CD14-positive monocyte (primary cell): Measurements from ENCODE around the gene TMEM119. TPM values are rescaled to one million over a fixed set of nuclear protein-coding genes. Genes with fewer than 3 reads are reported as not detected.

Source experiments
- DNase-seq, 3 donors: peaks; one replicate each; pipeline ENCODE4 v3.0.0-alpha.2; 2011 to 2022
- H2AFZ ChIP-seq: 2 replicates; pipeline ENCODE4 v1.6.0; 2012; ENCODE audit warnings: mild to moderate bottlenecking, low read depth, low read length, inconsistent platforms; ENCODE audit not compliant: insufficient read depth, poor library complexity, severe bottlenecking
- H3K27ac ChIP-seq, 2 donors: 1 replicate in 1 of 2; 2 replicates in 1 of 2; pipeline ENCODE4 v1.5.1; 2012 to 2013; ENCODE audit warnings: low read length in 2 of 2, control low read depth in 1 of 2, inconsistent platforms in 1 of 2, low read depth in 1 of 2, mild to moderate bottlenecking in 1 of 2
- H3K27me3 ChIP-seq, 2 donors: one replicate each; pipeline versions ENCODE4 v1.6.0 to v1.6.1; 2011 to 2013; ENCODE audit warnings: low read length in 2 of 2; ENCODE audit not compliant: control insufficient read depth in 2 of 2, insufficient read depth in 2 of 2
- H3K36me3 ChIP-seq, 2 donors: replicated peaks in 1 of 2; 1 replicate in 1 of 2; 2 replicates in 1 of 2; pipeline versions ENCODE4 v1.5.1 to v1.6.1; 2012 to 2013; ENCODE audit warnings: low read length in 2 of 2, control low read depth in 1 of 2, inconsistent platforms in 1 of 2, mild to moderate bottlenecking in 1 of 2; ENCODE audit not compliant: insufficient read depth in 2 of 2, control insufficient read depth in 1 of 2
- H3K4me1 ChIP-seq, 2 donors: 1 replicate in 1 of 2; 2 replicates in 1 of 2; pipeline versions ENCODE4 v1.5.1 to v1.6.1; 2012 to 2013; ENCODE audit warnings: low read length in 2 of 2, control low read depth in 1 of 2, inconsistent platforms in 1 of 2, mild to moderate bottlenecking in 1 of 2, moderate library complexity in 1 of 2; ENCODE audit not compliant: insufficient read depth in 2 of 2, control insufficient read depth in 1 of 2
- H3K4me2 ChIP-seq: replicated peaks from 2 replicates; pipeline ENCODE3; 2012; ENCODE audit warnings: low read length, moderate library complexity, mild to moderate bottlenecking; ENCODE audit not compliant: poor library complexity, severe bottlenecking; ENCODE audit errors: extremely low read depth
- H3K4me3 ChIP-seq, 3 experiments: fragments of 200-600 bp in 1 of 3; sonication (generic) in 1 of 3; replicated peaks in 1 of 3; 1 replicate in 2 of 3; 2 replicates in 1 of 3; pipeline ENCODE4 v1.5.1; 2011 to 2013; ENCODE audit warnings: low read length in 3 of 3, mild to moderate bottlenecking in 3 of 3, control low read depth in 2 of 3, low read depth in 2 of 3, inconsistent platforms in 1 of 3, moderate library complexity in 1 of 3
- H3K79me2 ChIP-seq: 2 replicates; pipeline ENCODE4 v1.6.0; 2012; ENCODE audit warnings: mild to moderate bottlenecking, control low read depth, inconsistent platforms, low read length, moderate library complexity; ENCODE audit not compliant: insufficient read depth
- H3K9ac ChIP-seq: 2 replicates; pipeline ENCODE4 v1.6.0; 2017; ENCODE audit warnings: low read length, mild to moderate bottlenecking; ENCODE audit not compliant: insufficient read depth, poor library complexity, severe bottlenecking
- H3K9me3 ChIP-seq, 2 donors: replicated peaks in 1 of 2; 1 replicate in 1 of 2; 2 replicates in 1 of 2; pipeline versions ENCODE4 v1.5.1 to v1.6.1; 2012 to 2013; ENCODE audit warnings: low read length in 2 of 2, control low read depth in 1 of 2; ENCODE audit not compliant: control insufficient read depth in 1 of 2, insufficient read depth in 1 of 2
- H4K20me1 ChIP-seq: 2 replicates; pipeline ENCODE4 v1.6.0; 2012; ENCODE audit warnings: mild to moderate bottlenecking, low read length, control low read depth, moderate library complexity; ENCODE audit not compliant: insufficient read depth
- H3K27ac Mint-ChIP-seq, 7 donors: one replicate each; pipeline ENCODE4 v1.8.0; 2020; ENCODE audit warnings: mild to moderate bottlenecking in 7 of 7, mixed read lengths in 7 of 7, moderate library complexity in 6 of 7, inconsistent platforms in 2 of 7
- H3K27me3 Mint-ChIP-seq, 3 donors: one replicate each; pipeline ENCODE4 v1.8.0; 2021 to 2022; ENCODE audit warnings: low read depth in 3 of 3, mild to moderate bottlenecking in 3 of 3, mixed read lengths in 3 of 3, moderate library complexity in 3 of 3, inconsistent platforms in 1 of 3
- H3K36me3 Mint-ChIP-seq, 2 donors: one replicate each; pipeline ENCODE4 v1.8.0; 2020; ENCODE audit warnings: mixed read lengths in 2 of 2, inconsistent platforms in 1 of 2, mild to moderate bottlenecking in 1 of 2
- H3K4me1 Mint-ChIP-seq: one replicate; pipeline ENCODE4 v1.8.0; 2020; ENCODE audit warnings: mild to moderate bottlenecking, mixed read lengths
- H3K4me3 Mint-ChIP-seq, 2 donors: one replicate each; pipeline ENCODE4 v1.8.0; 2020; ENCODE audit warnings: mild to moderate bottlenecking in 2 of 2, mixed read lengths in 2 of 2, moderate library complexity in 1 of 2
- H3K9me3 Mint-ChIP-seq, 7 donors: one replicate each; pipeline ENCODE4 v1.8.0; 2020 to 2022; ENCODE audit warnings: mixed read lengths in 7 of 7, mild to moderate bottlenecking in 6 of 7, moderate library complexity in 6 of 7, inconsistent platforms in 2 of 7
- WGBS: methylation state at CpG from one replicate; pipeline ENCODE4 v1.1.5; 2013; ENCODE audit warnings: missing lambda C conversion rate; ENCODE audit not compliant: insufficient coverage; 5-methylcytosine and 5-hydroxymethylcytosine counted together
- intact Hi-C, 2 donors: fragments of 100-400 bp; cut with micrococcal nuclease; formaldehyde crosslinking; loops; one replicate each; pipeline versions ENCODE4 v1.15.0 to v1.15.1; 2023
- polyA plus RNA-seq, 3 donors: library from polyadenylated mRNA; depleted of rRNA in 1 of 3; unstranded in 2 of 3; stranded (reverse) in 1 of 3; fragments of 300-500 nt in 2 of 3; fragments of >200 nt in 1 of 3; fragmentation: Illumina TruSeq in 2 of 3; gene quantifications; 1 replicate in 2 of 3; 2 replicates in 1 of 3; pipeline ENCODE4 v1.2.3, GENCODE V29; 2012 to 2021
- TF ChIP-seq, protein P1 (sequence below): fragments of 200-600 bp; IDR thresholded peaks from one replicate; pipeline ENCODE4 v1.8.0; 2022; ENCODE audit warnings: antibody characterized with exemption, mild to moderate bottlenecking

Gene TMEM119
- polyA plus RNA-seq, 3 donors: 0.18 to 0.85 (median 0.56) TPM

DNA sequence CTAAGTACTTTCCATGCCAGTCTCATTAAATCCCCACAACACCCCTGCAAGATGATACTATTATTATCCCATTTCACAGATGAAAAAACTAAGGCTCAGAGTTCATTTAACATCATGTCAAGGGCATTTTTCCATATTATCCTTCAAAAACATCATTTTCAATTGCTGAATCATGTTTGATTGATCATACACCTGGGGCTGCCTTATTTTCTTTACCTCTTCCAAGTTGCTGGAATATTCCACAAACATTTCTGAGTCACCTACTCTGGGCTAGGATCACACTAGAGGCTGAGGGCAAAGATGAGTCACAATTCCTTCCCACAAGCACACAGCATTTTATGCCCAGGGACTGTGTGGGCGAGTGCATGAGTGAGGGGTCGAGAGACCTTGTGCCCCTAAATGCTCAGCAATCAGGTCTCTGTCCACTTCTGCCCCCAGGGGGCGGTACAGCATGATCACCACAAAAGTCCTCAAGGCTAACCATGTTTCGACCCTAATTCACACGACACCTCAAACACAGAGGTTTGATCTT, 14.1 kb upstream of the TMEM119 start:
- Mint-ChIP-seq H3K36me3 (peaks cover 11 to 16% of the 10 kb centered on the region in 2 donors), H3K27me3 (peaks cover 7 to 18% (median 16%) of the 10 kb centered on the region in 3 donors), H3K9me3 (peaks cover 8 to 12% (median 9%) of the 10 kb centered on the region in 7 donors), H3K4me3 (peak overlapping the region in 1 of 2 donors; percentile 13), H3K27ac (peak overlapping the region in 1 of 7 donors; percentile 15), H3K4me1 (peaks cover 5% of the 10 kb centered on the region)
- 63% methylated on average over 3 of the region's 5 CpGs for WGBS
- peak in 2 of 3 donors; percentile 32 to 49 for DNase-seq
- H3K4me2 ChIP-seq: no peak overlapping the region
- H3K79me2 ChIP-seq: no peaks in the 10 kb centered on the region
- H3K9me3 ChIP-seq: peaks cover 7 to 8% of the 10 kb centered on the region in 2 donors
- H3K4me3 ChIP-seq: no peak overlapping the region
- peaks cover 3 to 6% of the 10 kb centered on the region in 2 donors for H3K4me1 ChIP-seq
- peaks cover 13% of the 10 kb centered on the region for H4K20me1 ChIP-seq
- no peak overlapping the region for H3K9ac ChIP-seq
- H3K36me3 ChIP-seq: no peaks in the 10 kb centered on the region
- H3K27ac ChIP-seq: no peak overlapping the region
- TF ChIP-seq, protein P1, sequence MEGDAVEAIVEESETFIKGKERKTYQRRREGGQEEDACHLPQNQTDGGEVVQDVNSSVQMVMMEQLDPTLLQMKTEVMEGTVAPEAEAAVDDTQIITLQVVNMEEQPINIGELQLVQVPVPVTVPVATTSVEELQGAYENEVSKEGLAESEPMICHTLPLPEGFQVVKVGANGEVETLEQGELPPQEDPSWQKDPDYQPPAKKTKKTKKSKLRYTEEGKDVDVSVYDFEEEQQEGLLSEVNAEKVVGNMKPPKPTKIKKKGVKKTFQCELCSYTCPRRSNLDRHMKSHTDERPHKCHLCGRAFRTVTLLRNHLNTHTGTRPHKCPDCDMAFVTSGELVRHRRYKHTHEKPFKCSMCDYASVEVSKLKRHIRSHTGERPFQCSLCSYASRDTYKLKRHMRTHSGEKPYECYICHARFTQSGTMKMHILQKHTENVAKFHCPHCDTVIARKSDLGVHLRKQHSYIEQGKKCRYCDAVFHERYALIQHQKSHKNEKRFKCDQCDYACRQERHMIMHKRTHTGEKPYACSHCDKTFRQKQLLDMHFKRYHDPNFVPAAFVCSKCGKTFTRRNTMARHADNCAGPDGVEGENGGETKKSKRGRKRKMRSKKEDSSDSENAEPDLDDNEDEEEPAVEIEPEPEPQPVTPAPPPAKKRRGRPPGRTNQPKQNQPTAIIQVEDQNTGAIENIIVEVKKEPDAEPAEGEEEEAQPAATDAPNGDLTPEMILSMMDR: peak; percentile 72
- peaks cover 0 to 5% of the 10 kb centered on the region in 2 donors for H3K27me3 ChIP-seq
- no peak overlapping the region for H2AFZ ChIP-seq
- intact Hi-C loops: loop anchor here in 1 of 2 donors (10.0 kb wide), 1 partner anchor 483 kb away; the partner anchor contains the start of genes ALKBH2 and UNG

DNA sequence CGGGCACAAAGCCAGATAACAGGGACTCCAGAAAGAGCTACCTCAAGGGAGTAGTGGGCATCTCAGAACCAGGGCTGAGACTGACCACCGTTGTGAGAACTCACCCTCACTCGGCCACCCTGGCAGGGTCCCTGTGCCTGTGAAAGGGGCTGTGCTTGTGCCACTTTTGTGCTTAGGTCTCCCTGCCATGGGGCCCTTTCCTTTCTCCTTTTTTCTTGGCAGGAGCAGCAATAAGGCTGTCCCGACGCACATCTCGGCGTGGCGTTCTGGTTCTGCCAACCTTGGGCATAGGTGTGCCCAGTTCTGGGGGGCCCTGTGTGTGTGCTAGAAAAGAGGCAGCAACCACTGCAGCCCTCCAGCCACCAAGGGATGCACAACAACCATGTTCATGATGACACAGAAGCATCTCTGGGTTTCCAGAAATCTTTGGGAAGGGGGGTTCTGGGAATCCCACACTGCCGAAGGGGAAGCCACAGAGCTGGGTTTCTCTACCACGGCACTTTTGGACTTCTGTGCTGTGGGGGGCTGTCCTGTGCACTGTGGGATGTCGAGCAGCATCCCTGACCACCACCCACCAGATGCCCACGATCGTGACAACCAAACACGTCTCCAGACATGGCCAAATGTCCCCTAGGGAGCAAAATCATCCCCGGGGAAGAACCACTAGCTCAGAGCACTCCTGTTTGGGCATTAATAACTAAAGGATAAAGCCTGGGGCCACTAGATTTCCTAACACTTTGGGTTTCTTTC, 13.1 kb upstream of the TMEM119 start:
- Histone ChIP-seq H3K9me3 (peaks cover 3% of the 10 kb centered on the region in 2 donors), H3K4me1 (no peaks in the 10 kb centered on the region), H4K20me1 (peaks cover 4% of the 10 kb centered on the region), H3K4me3 (no peak overlapping the region), H3K36me3 (no peaks in the 10 kb centered on the region), H3K79me2 (no peaks in the 10 kb centered on the region), H3K4me2 (no peak overlapping the region), H3K9ac (no peak overlapping the region), H3K27ac (no peak overlapping the region), H3K27me3 (peaks cover 0 to 5% of the 10 kb centered on the region in 2 donors), H2AFZ (no peak overlapping the region)
- 70% methylated on average over 5 of the region's 15 CpGs for WGBS
- peaks cover 2 to 7% of the 10 kb centered on the region in 2 donors for H3K36me3 Mint-ChIP-seq
- no peaks in the 10 kb centered on the region for H3K4me1 Mint-ChIP-seq
- peaks cover 7 to 18% (median 14%) of the 10 kb centered on the region in 3 donors for H3K27me3 Mint-ChIP-seq
- peaks cover 2 to 8% (median 3%) of the 10 kb centered on the region in 7 donors for H3K9me3 Mint-ChIP-seq
- no peak overlapping the region for H3K4me3 Mint-ChIP-seq
- intact Hi-C loops: loop anchor here in 1 of 2 donors (10.0 kb wide), 1 partner anchor 484 kb away; the partner anchor contains the start of genes ALKBH2 and UNG
- TF ChIP-seq, protein P1: no peak
- DNase-seq: no peak
- H3K27ac Mint-ChIP-seq: peak overlapping the region in 1 of 7 donors; percentile 70
